HG03175 (cell line): Measurements from ENCODE around the gene SLC1A3.

ENCODE experiments used
- ATAC-seq: cut with Tn5 transposase; IDR thresholded peaks from one replicate; pipeline ENCODE4 v1.9.1; 2021; ENCODE audit warnings: mild to moderate bottlenecking, moderate library complexity; ENCODE audit not compliant: unreplicated experiment

The SLC1A3 gene

GRCh38 chr5:36710039-36710438 lies 103.6 kb downstream of the SLC1A3 start:
- ATAC-seq = no peak

DNA sequence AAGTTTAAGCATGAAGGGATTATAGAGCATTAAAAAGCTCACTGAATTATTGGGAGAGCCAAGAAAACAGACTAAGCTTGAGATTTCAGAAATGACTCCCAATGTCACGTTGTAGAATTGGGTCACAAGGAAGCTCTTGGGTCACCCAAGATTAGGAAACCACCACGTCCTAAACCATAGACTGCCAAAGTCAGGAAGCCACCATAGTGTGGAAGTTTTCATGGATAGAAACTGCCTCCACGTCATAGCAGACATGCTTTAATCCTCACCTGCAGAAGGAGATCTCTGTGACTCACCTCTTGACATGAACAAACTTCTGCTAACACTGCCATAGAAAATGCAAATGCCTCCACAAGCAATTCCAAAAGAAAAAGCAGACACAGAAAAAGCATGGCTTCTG lies 106.3 kb downstream of the SLC1A3 start:
- ATAC-seq = no peak

GRCh38 chr5:36713541-36713940 lies 107.1 kb downstream of the SLC1A3 start:
- ATAC-seq = no peak

DNA sequence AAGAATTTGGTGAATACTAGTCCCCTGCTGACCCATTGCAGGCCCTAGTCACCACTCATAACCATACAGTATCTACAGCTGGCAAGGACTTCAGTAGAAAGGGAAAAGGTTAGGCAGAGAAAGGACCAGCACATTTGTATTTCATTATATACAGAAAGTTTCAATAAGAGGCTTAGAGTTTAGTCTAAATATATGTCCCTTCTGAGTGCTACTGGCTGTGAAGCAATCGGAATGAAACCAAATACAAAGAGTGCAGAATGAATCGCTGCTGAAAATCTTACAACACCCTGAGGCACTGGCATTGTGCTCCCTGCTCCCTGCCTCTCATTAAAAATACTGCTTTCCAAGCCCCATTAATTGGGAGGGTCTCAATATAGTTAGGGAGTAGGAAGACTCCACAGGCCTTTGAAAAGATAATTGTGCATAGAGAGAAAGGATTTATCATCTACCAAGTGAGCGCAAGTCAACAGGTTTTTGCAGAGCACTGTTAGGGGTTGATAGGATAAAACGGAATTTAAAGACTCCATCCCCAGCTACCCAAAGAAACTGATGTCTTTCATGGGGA lies 110.8 kb downstream of the SLC1A3 start:
- no peak for ATAC-seq

DNA sequence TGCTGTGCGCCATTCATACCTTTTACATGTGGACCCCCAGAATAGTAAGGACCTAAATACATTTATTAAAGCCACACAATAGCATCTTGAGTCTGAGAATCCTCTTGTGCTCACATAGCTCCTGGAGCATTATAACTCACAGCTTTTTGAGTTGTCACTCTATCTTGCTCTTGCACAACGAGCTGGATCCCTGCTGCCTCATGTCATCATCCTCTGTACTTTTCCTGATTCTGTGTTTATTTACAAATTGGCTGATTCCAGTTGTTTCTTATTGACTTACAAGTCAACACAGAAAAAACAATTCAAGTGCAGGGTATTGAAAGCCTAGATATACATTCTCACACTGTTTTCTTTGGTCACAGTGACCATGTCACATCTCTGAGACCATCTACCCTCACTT lies 112.9 kb downstream of the SLC1A3 start:
- ATAC-seq = no peak

DNA sequence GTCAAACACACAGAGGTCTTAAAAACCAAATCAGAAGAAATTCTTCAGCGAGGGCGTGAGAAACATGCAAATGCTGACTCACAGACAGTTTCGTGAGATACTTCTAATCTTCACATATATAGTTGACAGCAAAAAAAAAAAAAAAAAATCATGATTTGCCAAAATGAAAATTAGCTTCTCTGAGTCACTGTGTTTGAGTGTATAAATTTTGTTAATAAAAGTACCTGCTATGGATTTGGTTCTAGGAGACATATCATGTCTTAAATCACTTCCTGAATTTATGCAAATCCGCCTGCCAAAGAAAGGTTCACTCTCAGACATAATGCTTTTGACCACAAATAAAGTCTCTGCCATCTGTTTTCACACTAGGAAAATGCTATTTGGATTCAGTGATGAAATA lies 114.3 kb downstream of the SLC1A3 start:
- no peak for ATAC-seq

DNA sequence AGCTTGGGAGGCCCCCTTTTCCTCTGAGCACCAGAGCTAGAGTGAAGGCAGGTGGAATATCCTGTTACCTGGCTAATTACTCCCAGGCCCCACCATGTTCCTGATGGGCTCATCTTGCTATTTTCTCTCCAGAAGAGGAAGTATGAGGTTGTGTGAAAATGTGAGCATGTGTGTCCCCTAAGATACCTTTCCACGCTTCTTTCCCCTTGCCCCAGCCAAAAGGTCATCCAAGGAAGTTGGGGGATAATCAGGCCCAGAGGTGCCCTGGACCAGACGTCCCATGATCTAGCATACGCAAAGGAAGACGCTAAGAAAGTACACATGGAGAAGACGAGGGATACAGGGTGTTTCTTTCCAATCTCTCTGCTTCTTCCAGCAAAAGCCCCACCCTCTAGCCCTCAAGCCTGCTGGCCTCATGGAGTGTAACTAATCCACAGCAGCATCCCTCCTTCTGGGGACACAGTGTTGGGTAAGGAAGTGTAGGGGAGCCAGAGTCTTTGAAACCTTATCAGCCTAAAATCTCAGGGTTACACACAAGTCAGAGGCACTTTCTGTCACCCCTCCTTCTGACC lies 115.3 kb downstream of the SLC1A3 start:
- no peak for ATAC-seq

DNA sequence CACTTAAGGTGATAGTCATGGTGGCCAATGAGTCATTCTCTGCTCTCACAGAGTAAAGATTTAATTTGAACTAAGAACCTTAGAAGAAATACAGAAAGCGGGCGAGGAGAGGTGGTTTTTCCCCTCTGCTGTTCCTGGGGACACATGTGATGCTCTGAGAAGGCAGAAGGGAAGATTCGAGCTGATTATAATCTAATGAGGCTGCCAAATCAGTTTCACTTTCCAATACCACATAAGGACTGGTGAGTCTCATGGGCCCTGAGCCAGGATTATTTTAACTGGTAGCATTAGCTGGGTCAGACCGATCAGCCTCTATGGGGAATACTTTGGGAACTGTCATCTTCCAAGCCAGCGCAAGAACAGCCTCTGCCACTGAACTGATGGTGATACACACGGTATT lies 116.5 kb downstream of the SLC1A3 start:
- peak; percentile 24 for ATAC-seq

DNA sequence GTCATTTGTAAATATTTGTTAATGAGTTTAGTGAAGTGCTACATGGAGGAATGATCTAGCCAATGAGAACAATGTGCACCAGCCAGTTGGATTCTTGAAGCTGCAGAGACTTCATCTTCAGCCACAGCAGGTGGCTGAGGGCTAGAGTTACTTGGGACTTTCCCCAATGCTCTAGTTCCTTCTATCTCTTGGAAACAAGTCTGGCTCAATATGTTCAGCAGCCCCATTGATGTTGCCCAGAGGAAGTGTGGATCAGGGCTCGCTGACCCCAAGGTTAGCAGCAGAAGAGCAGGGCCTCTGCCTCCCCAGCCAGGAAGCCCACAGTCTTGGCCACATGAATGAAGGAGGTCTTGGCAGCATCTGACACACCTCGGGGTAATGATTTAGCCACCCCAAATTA lies 117.5 kb downstream of the SLC1A3 start:
- ATAC-seq = peak; percentile 31

GRCh38 chr5:36724467-36725332 lies 118.3 kb downstream of the SLC1A3 start:
- peak; percentile 85 for ATAC-seq

DNA sequence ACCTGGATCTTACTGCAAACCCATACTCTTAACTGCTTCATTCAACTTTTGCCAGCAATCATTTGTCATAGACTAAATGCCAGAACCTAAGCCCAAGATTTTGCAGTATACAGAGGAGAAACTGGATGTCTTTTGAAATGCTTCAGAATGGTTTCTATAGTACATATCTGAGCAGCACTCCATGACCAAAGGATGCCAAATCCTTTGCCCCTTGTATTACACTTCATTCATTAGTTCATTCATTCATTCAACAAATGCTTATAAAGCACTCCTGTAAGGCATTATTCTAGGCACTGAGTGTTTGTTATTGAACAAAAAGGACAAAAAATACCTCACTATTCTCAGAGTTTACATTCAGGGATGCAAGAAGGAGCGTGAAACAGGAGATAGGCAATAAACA lies 119.9 kb downstream of the SLC1A3 start:
- no peak for ATAC-seq

- ATAC-seq = no peak
Measured at GRCh38 chr5:36726767-36727166, 120.4 kb downstream of the SLC1A3 start.

- ATAC-seq = no peak
Measured at GRCh38 chr5:36728697-36729543, 122.5 kb downstream of the SLC1A3 start.

- no peak for ATAC-seq
Measured at GRCh38 chr5:36730537-36731216, 124.3 kb downstream of the SLC1A3 start.

DNA sequence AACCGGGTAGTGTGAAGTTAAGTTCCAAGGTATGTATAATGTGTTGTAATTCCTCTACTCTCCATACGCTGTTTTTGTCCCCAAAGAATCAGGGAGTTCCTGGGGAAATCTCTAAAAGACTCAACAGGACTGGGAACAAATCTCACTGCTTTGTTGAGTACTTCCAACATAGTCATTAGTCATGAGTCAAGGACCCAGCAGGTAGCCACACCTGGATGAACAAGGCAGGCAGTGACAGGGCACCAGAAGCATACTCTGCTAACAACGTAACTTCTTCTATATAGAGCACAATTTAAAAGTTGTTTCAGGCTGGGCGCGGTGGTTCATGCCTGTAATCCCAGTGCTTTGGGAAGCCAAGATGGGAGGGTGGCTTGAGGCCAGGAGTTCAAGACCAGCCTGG lies 126.8 kb downstream of the SLC1A3 start:
- ATAC-seq = no peak

DNA sequence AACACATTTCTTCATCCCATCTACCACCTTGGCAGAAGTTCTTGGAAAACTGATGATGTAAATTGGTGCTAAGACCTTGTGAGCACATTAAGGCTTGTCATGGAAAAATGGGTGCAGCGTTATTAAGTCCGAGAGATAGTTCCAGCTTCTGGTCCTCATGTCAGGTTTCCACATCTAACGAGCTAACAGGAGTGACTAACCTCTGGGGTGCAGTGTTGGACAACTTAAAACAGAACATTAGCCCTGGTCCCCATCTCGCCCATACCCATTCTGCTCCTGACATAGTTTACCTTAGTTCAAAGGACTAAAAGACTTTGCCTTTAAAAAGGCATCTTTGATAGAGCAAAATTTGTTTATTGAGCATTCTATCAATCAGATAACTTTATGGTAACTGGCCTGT lies 128.0 kb downstream of the SLC1A3 start:
- no peak for ATAC-seq

DNA sequence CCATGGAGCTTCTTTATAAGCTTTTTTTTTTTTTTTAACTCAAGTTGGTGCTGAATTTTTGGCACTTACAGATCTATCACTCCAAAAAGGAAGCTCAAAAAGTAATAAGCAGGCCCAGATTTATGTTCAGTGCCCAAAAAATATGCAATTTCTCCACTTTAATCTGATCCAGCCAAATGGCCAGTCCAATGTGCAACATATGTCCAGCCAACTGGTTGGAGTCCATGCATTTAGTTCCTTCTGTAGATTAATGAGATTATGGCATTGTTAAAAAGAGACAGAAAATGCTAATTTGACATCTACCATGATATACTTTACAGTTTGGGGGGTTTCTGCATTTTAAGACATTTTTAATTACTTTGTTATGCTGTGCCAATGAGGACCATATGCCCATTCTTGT lies 129.5 kb downstream of the SLC1A3 start:
- ATAC-seq = no peak
